Epithelial cell of prostate (primary cell): ENCODE measurements around the gene ARID1B.

Source experiments
- DNase-seq: peaks from one replicate; pipeline ENCODE4 v3.0.0-alpha.2; 2011; ENCODE audit warnings: low read depth, low spot score
- H3K27ac ChIP-seq: fragments of 450-650 bp; 2 replicates; pipeline ENCODE4 v1.5.1; 2017; ENCODE audit warnings: mild to moderate bottlenecking

ARID1B gene

GRCh38 chr6:156776840-156777576 is at the start of gene ARID1B:
Gene ARID1B, plus strand, starts transcription at chr6:156777378. Its CDS starts 303 bp downstream, at chr6:156777681.
- no peak for DNase-seq
- H3K27ac ChIP-seq, result peak within 1 kb of the TSS; percentile 95

- no peak overlapping the region for H3K27ac ChIP-seq
- DNase-seq, result no peak
These were observed 49.3 kb upstream of the ARID1B start for GRCh38 chr6:156727715-156728385.

GRCh38 chr6:156729248-156729647 is 47.9 kb upstream of the ARID1B start:
- H3K27ac ChIP-seq, result no peak overlapping the region
- DNase-seq, result peak; percentile 53

- no peak for DNase-seq
- H3K27ac ChIP-seq, result no peak overlapping the region
These were observed 45.8 kb upstream of the ARID1B start for GRCh38 chr6:156731396-156731795.

GRCh38 chr6:156735751-156736150 is 41.4 kb upstream of the ARID1B start:
- H3K27ac ChIP-seq, result no peak overlapping the region
- DNase-seq, result no peak

GRCh38 chr6:156740604-156741003 is 36.6 kb upstream of the ARID1B start:
- no peak overlapping the region for H3K27ac ChIP-seq
- no peak for DNase-seq

- no peak for DNase-seq
- H3K27ac ChIP-seq, result no peak overlapping the region
These were observed 35.7 kb upstream of the ARID1B start for GRCh38 chr6:156741287-156742073.

- H3K27ac ChIP-seq, result no peak overlapping the region
- DNase-seq, result no peak
These were observed 29.5 kb upstream of the ARID1B start for GRCh38 chr6:156747715-156748114.

- no peak for DNase-seq
- H3K27ac ChIP-seq, result no peak overlapping the region
These were observed 28.7 kb upstream of the ARID1B start for GRCh38 chr6:156748504-156748903.

- H3K27ac ChIP-seq, result no peak overlapping the region
- no peak for DNase-seq
These were observed 24.4 kb upstream of the ARID1B start for GRCh38 chr6:156752666-156753301.

- no peak overlapping the region for H3K27ac ChIP-seq
- DNase-seq, result no peak
These were observed 20.3 kb upstream of the ARID1B start for GRCh38 chr6:156756630-156757610.

- H3K27ac ChIP-seq, result no peak overlapping the region
- DNase-seq, result no peak
These were observed 19.3 kb upstream of the ARID1B start for GRCh38 chr6:156757849-156758248.

GRCh38 chr6:156760377-156760776 is 16.8 kb upstream of the ARID1B start:
- no peak overlapping the region for H3K27ac ChIP-seq
- no peak for DNase-seq

- H3K27ac ChIP-seq, result no peak overlapping the region
- no peak for DNase-seq
These were observed 14.6 kb upstream of the ARID1B start for GRCh38 chr6:156762547-156762946.

- H3K27ac ChIP-seq, result no peak overlapping the region
- DNase-seq, result no peak
These were observed 12.1 kb upstream of the ARID1B start for GRCh38 chr6:156765117-156765516.

GRCh38 chr6:156767603-156768467 is 9.3 kb upstream of the ARID1B start:
- no peak for DNase-seq
- H3K27ac ChIP-seq, result no peak overlapping the region

- no peak overlapping the region for H3K27ac ChIP-seq
- no peak for DNase-seq
These were observed 6.1 kb upstream of the ARID1B start for GRCh38 chr6:156771047-156771446.

- no peak for DNase-seq
- no peak overlapping the region for H3K27ac ChIP-seq
These were observed 5.4 kb upstream of the ARID1B start for GRCh38 chr6:156771761-156772160.

- no peak overlapping the region for H3K27ac ChIP-seq
- DNase-seq, result no peak
These were observed 3.7 kb upstream of the ARID1B start for GRCh38 chr6:156773476-156773875.
